NT2/D1 (cell line): ENCODE results near the gene AKNA.

ENCODE experiments used
- DNase-seq: peaks from one replicate; pipeline ENCODE4 v3.0.0-alpha.2; 2011; ENCODE audit warnings: low read depth, low spot score
- H3K27me3 ChIP-seq: 2 replicates; pipeline ENCODE4 v1.6.0; 2011; ENCODE audit warnings: mild to moderate bottlenecking; ENCODE audit not compliant: insufficient read length, insufficient read depth
- H3K36me3 ChIP-seq: 2 replicates; pipeline ENCODE4 v1.6.1; 2011; ENCODE audit warnings: mild to moderate bottlenecking, low read length, mixed read lengths; ENCODE audit not compliant: insufficient read depth, insufficient read length
- H3K4me1 ChIP-seq: 2 replicates; pipeline ENCODE4 v1.5.1; 2011; ENCODE audit not compliant: insufficient read depth, insufficient read length
- H3K4me3 ChIP-seq: 2 replicates; pipeline ENCODE4 v1.5.1; 2011; ENCODE audit warnings: low read depth; ENCODE audit not compliant: insufficient read length
- H3K9ac ChIP-seq: 2 replicates; pipeline ENCODE4 v1.6.0; 2011; ENCODE audit warnings: low read depth; ENCODE audit not compliant: insufficient read length
- H3K9me3 ChIP-seq: 2 replicates; pipeline ENCODE4 v1.5.1; 2011; ENCODE audit warnings: mild to moderate bottlenecking, low read length; ENCODE audit not compliant: insufficient read depth
- SUZ12 ChIP-seq: IDR thresholded peaks from 2 replicates; pipeline ENCODE4 v1.6.1; 2011; ENCODE audit not compliant: insufficient read length, insufficient read depth; ENCODE audit errors: extremely low read depth
- YY1 ChIP-seq: IDR thresholded peaks from 2 replicates; pipeline ENCODE4 v1.6.1; 2011; ENCODE audit not compliant: insufficient read length, insufficient read depth
- ZNF274 ChIP-seq: IDR thresholded peaks from 2 replicates; pipeline ENCODE4 v1.6.1; 2011; ENCODE audit warnings: mild to moderate bottlenecking, low read depth, low read length

The AKNA gene

GRCh38 chr9:114308361-114308950, 79.3 kb downstream of the AKNA start:
- Histone ChIP-seq H3K27me3 (no peaks in the 10 kb centered on the region), H3K9me3 (no peaks in the 10 kb centered on the region), H3K4me1 (no peaks in the 10 kb centered on the region), H3K9ac (no peak overlapping the region), H3K36me3 (peaks cover 84% of the 10 kb centered on the region), H3K4me3 (no peak overlapping the region)
- TF ChIP-seq SUZ12 (no peak), YY1 (no peak), ZNF274 (no peak)
- no peak for DNase-seq

- no peak for DNase-seq
- H3K9ac ChIP-seq = no peak overlapping the region
- no peaks in the 10 kb centered on the region for H3K27me3 ChIP-seq
- no peaks in the 10 kb centered on the region for H3K9me3 ChIP-seq
- no peaks in the 10 kb centered on the region for H3K4me1 ChIP-seq
- H3K4me3 ChIP-seq = no peak overlapping the region
- no peak for TF ChIP-seq SUZ12
- no peak for TF ChIP-seq ZNF274
- TF ChIP-seq YY1 = no peak
- peaks cover 87% of the 10 kb centered on the region for H3K36me3 ChIP-seq
Measured at GRCh38 chr9:114307899-114308267, 79.9 kb downstream of the AKNA start.

- Histone ChIP-seq H3K4me1 (no peaks in the 10 kb centered on the region), H3K36me3 (peaks cover 97% of the 10 kb centered on the region), H3K9ac (no peak overlapping the region), H3K9me3 (no peaks in the 10 kb centered on the region), H3K27me3 (no peaks in the 10 kb centered on the region), H3K4me3 (no peak overlapping the region)
- TF ChIP-seq ZNF274 (no peak), YY1 (no peak), SUZ12 (no peak)
- DNase-seq = no peak
Measured at GRCh38 chr9:114304416-114305188, 83.2 kb downstream of the AKNA start.

- TF ChIP-seq SUZ12 (no peak), YY1 (no peak)
- Histone ChIP-seq H3K36me3 (peaks cover 97% of the 10 kb centered on the region), H3K27me3 (no peaks in the 10 kb centered on the region)
Measured at GRCh38 chr9:114303977-114304376, 83.8 kb downstream of the AKNA start.

GRCh38 chr9:114303571-114303970, 84.2 kb downstream of the AKNA start:
- Histone ChIP-seq H3K36me3 (peaks cover 96% of the 10 kb centered on the region), H3K9me3 (no peaks in the 10 kb centered on the region), H3K27me3 (no peaks in the 10 kb centered on the region), H3K4me1 (no peaks in the 10 kb centered on the region), H3K4me3 (no peak overlapping the region), H3K9ac (no peak overlapping the region)
- TF ChIP-seq YY1 = no peak
- TF ChIP-seq SUZ12 = no peak
- no peak for TF ChIP-seq ZNF274
- no peak for DNase-seq

More at GRCh38 chr9:114303977-114304376, 83.8 kb downstream of the AKNA start:
- DNase-seq = no peak
- no peak overlapping the region for H3K9ac ChIP-seq
- no peaks in the 10 kb centered on the region for H3K4me1 ChIP-seq
- no peak overlapping the region for H3K4me3 ChIP-seq
- H3K9me3 ChIP-seq = no peaks in the 10 kb centered on the region

- Histone ChIP-seq H3K4me1 (no peaks in the 10 kb centered on the region), H3K36me3 (peaks cover 96% of the 10 kb centered on the region), H3K9me3 (no peaks in the 10 kb centered on the region), H3K9ac (no peak overlapping the region), H3K4me3 (no peak overlapping the region), H3K27me3 (no peaks in the 10 kb centered on the region)
- no peak for TF ChIP-seq SUZ12
- TF ChIP-seq YY1 = no peak
- no peak for TF ChIP-seq ZNF274
- DNase-seq = no peak
Measured at GRCh38 chr9:114302727-114303126, 85.1 kb downstream of the AKNA start.

- TF ChIP-seq YY1 = no peak
- TF ChIP-seq SUZ12 = no peak
- no peak for TF ChIP-seq ZNF274
- DNase-seq = no peak
- Histone ChIP-seq H3K9me3 (no peaks in the 10 kb centered on the region), H3K4me1 (no peaks in the 10 kb centered on the region), H3K27me3 (no peaks in the 10 kb centered on the region), H3K4me3 (no peak overlapping the region), H3K9ac (no peak overlapping the region), H3K36me3 (peaks cover 96% of the 10 kb centered on the region)
Measured at GRCh38 chr9:114301798-114302565, 85.8 kb downstream of the AKNA start.
